Left lung (tissue), 10 donors: ENCODE data around the gene VWC2L. TPM values are rescaled to one million over a fixed set of nuclear protein-coding genes. Genes with fewer than 3 reads are reported as not detected.
A peak's percentile ranks its signal among the peaks of the same experiment; 100 is the strongest.

ENCODE experiments used
- ATAC-seq: fragments of 200-7000 bp; cut with Tn5 transposase; one replicate; pipeline ENCODE4 v1.9.1; 2020; ENCODE audit warnings: moderate library complexity
- DNase-seq, 4 donors: peaks; one replicate each; pipeline ENCODE4 v3.0.0-alpha.2; 2013 to 2020
- H3K27ac ChIP-seq, 2 donors: fragments of 200-600 bp; sonication (generic) in 1 of 2; one replicate each; pipeline versions ENCODE4 v1.5.0 to v1.8.0; 2020 to 2021
- H3K27me3 ChIP-seq, 2 donors: fragments of 200-600 bp; sonication (generic) in 1 of 2; one replicate each; pipeline versions ENCODE4 v1.5.0 to v1.8.0; 2020 to 2021
- H3K36me3 ChIP-seq, 2 donors: fragments of 200-600 bp; sonication (generic) in 1 of 2; one replicate each; pipeline versions ENCODE4 v1.5.0 to v1.8.0; 2020 to 2021
- H3K4me1 ChIP-seq, 2 donors: fragments of 200-600 bp; one replicate each; pipeline ENCODE4 v1.8.0; 2021
- H3K4me3 ChIP-seq, 2 donors: fragments of 200-600 bp; sonication (generic) in 1 of 2; one replicate each; pipeline versions ENCODE4 v1.5.0 to v1.8.0; 2020 to 2021; ENCODE audit warnings: mild to moderate bottlenecking in 1 of 2
- H3K9me3 ChIP-seq, 2 donors: fragments of 200-600 bp; sonication (generic) in 1 of 2; one replicate each; pipeline versions ENCODE4 v1.5.0 to v1.8.0; 2020 to 2021
- intact Hi-C, 2 donors: fragments of 100-400 bp; cut with DNase I; formaldehyde crosslinking; loops; one replicate each; pipeline versions ENCODE4 v1.11.2 to v1.14.2; 2022
- polyA plus RNA-seq, 6 donors: library from polyadenylated mRNA; unstranded; fragments of 120-200 nt; gene quantifications; one replicate each; pipeline ENCODE4 v1.2.1, GENCODE V29; 2013; ENCODE audit not compliant: insufficient read length in 6 of 6
- total RNA-seq, 2 donors: library from RNA; stranded (reverse); fragmentation: NEBNext Ultra II Directional; extraction: Animal tissue kit (Norgen Biotek cat#: 25700); gene quantifications; one replicate each; pipeline ENCODE4 v1.2.1, GENCODE V29; 2021
- TF ChIP-seq, protein P1 (sequence below), 2 donors: fragments of 200-600 bp; sonication (generic) in 1 of 2; IDR thresholded peaks; one replicate each; pipeline versions ENCODE4 v1.5.0 to v1.8.0; 2021; ENCODE audit warnings: antibody characterized with exemption in 2 of 2
- donor health status: DM: no; HTN: yes; CAD: no.
- donor health status: DM: no; HTN: no; CAD: no.

Gene VWC2L
- total and polyA plus RNA-seq, 8 donors = 0.06 TPM; not detected in 6

- Histone ChIP-seq H3K9me3 (no peaks in the 10 kb centered on the region), H3K27ac (no peak overlapping the region), H3K4me1 (no peaks in the 10 kb centered on the region), H3K36me3 (no peaks in the 10 kb centered on the region), H3K27me3 (no peaks in the 10 kb centered on the region), H3K4me3 (no peak overlapping the region)
- DNase-seq (no peak), ATAC-seq (peak; percentile 72)
- intact Hi-C loops = no loop called here
- TF ChIP-seq, protein P1, sequence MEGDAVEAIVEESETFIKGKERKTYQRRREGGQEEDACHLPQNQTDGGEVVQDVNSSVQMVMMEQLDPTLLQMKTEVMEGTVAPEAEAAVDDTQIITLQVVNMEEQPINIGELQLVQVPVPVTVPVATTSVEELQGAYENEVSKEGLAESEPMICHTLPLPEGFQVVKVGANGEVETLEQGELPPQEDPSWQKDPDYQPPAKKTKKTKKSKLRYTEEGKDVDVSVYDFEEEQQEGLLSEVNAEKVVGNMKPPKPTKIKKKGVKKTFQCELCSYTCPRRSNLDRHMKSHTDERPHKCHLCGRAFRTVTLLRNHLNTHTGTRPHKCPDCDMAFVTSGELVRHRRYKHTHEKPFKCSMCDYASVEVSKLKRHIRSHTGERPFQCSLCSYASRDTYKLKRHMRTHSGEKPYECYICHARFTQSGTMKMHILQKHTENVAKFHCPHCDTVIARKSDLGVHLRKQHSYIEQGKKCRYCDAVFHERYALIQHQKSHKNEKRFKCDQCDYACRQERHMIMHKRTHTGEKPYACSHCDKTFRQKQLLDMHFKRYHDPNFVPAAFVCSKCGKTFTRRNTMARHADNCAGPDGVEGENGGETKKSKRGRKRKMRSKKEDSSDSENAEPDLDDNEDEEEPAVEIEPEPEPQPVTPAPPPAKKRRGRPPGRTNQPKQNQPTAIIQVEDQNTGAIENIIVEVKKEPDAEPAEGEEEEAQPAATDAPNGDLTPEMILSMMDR (IDR thresholded peaks at IDR 0.05) = no peak
These were observed 194.0 kb downstream of the VWC2L start for GRCh38 chr2:214604861-214605260.

DNA sequence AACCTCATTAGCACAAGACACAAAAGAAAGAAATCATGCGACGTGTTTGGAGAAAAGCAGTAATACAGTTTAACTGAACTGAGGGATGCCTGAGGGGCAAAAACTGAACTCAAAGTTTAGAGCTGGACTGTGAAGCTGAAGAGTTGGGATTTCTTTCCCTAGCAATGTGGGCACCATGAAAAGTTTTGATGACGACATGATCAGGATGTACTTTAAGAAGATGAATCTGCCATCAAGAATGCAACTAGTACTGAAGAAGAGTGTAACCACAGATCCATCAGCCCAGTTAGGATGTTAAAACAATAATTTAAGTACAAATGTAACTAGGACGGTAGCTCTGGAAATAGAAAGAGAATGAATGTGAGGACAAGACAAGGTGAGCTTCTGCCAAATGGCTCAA lies 196.2 kb downstream of the VWC2L start:
- H3K36me3 ChIP-seq = no peaks in the 10 kb centered on the region
- ATAC-seq (no peak), DNase-seq (no peak)
- H3K4me3 ChIP-seq = no peak overlapping the region
- TF ChIP-seq, protein P1 (IDR thresholded peaks at IDR 0.05) = no peak
- no peaks in the 10 kb centered on the region for H3K4me1 ChIP-seq
- no peaks in the 10 kb centered on the region for H3K27me3 ChIP-seq
- intact Hi-C loops = no loop called here
- no peak overlapping the region for H3K27ac ChIP-seq
- no peaks in the 10 kb centered on the region for H3K9me3 ChIP-seq

GRCh38 chr2:214611015-214611414 lies 200.2 kb downstream of the VWC2L start:
- Histone ChIP-seq H3K9me3 (peaks cover 0 to 4% of the 10 kb centered on the region in 2 donors), H3K4me1 (no peaks in the 10 kb centered on the region), H3K27me3 (no peaks in the 10 kb centered on the region), H3K27ac (no peak overlapping the region), H3K4me3 (no peak overlapping the region), H3K36me3 (no peaks in the 10 kb centered on the region)
- intact Hi-C loops = no loop called here
- TF ChIP-seq, protein P1 (IDR thresholded peaks at IDR 0.05) = no peak
- no peak for ATAC-seq
- no peak for DNase-seq

GRCh38 chr2:214624166-214624760 lies 213.4 kb downstream of the VWC2L start:
- TF ChIP-seq, protein P1 (IDR thresholded peaks at IDR 0.05) = no peak
- Histone ChIP-seq H3K9me3 (no peaks in the 10 kb centered on the region), H3K27me3 (no peaks in the 10 kb centered on the region), H3K4me3 (no peak overlapping the region), H3K27ac (no peak overlapping the region), H3K36me3 (no peaks in the 10 kb centered on the region), H3K4me1 (no peaks in the 10 kb centered on the region)
- ATAC-seq (no peak), DNase-seq (no peak)
- intact Hi-C loops = no loop called here

- H3K27ac ChIP-seq = no peak overlapping the region
- no peaks in the 10 kb centered on the region for H3K4me1 ChIP-seq
- H3K36me3 ChIP-seq = no peaks in the 10 kb centered on the region
- TF ChIP-seq, protein P1 (IDR thresholded peaks at IDR 0.05) = no peak
- DNase-seq = no peak
- H3K4me3 ChIP-seq = no peak overlapping the region
- H3K27me3 ChIP-seq = no peaks in the 10 kb centered on the region
- H3K9me3 ChIP-seq = no peaks in the 10 kb centered on the region
- intact Hi-C loops = no loop called here
- no peak for ATAC-seq
These were observed 217.2 kb downstream of the VWC2L start for GRCh38 chr2:214628091-214628490.
